Medulla oblongata (tissue), 1 donor: ENCODE measurements around the gene NOTCH2.
A peak's percentile ranks its signal among the peaks of the same experiment; 100 is the strongest.

Experiments used
- DNase-seq: peaks from one replicate; pipeline ENCODE4 v3.0.0-alpha.2; 2015; ENCODE audit errors: extremely low spot score

The NOTCH2 gene

GRCh38 chr1:119874186-119874585 lies 195.3 kb downstream of the NOTCH2 start:
- DNase-seq, result no peak

- peak; percentile 51 for DNase-seq
Observed at GRCh38 chr1:119873135-119874015, 196.1 kb downstream of the NOTCH2 start.

- no peak for DNase-seq
Observed at GRCh38 chr1:119871881-119872280, 197.6 kb downstream of the NOTCH2 start.

GRCh38 chr1:119870917-119871596 lies 198.4 kb downstream of the NOTCH2 start:
- DNase-seq, result peak; percentile 86

GRCh38 chr1:119869995-119870394 lies 199.5 kb downstream of the NOTCH2 start:
- DNase-seq, result no peak

- DNase-seq, result no peak
Observed at GRCh38 chr1:119868176-119868575, 201.3 kb downstream of the NOTCH2 start.

- no peak for DNase-seq
Observed at GRCh38 chr1:119866451-119866850, 203.0 kb downstream of the NOTCH2 start.

- DNase-seq, result no peak
Observed at GRCh38 chr1:119865627-119866026, 203.8 kb downstream of the NOTCH2 start.

- DNase-seq, result no peak
Observed at GRCh38 chr1:119862276-119862675, 207.2 kb downstream of the NOTCH2 start.
